Measurements from ENCODE around the gene QARS1.

QARS1 gene

DNA sequence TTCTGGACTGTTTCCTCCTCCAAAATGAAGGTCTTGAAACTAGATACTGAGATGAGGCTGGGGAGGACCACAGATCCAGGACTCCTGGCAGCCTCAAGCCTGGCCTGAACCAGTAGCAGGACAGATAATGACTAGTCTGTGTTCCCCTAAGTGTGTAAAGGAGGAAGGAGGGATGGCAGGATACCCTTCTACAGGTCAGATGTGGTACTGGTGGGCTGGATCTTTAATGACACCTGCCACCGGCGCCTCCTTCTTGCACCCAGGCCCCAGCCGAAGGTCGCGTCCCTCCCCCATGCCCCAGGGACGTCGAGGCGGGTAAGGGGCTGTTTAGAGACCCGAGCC lies 15.5 kb upstream of the QARS1 start:
- DNase-seq = no peak

GRCh38 chr3:49119439-49119838 lies 14.9 kb upstream of the QARS1 start:
- DNase-seq = no peak

GRCh38 chr3:49119036-49119435 lies 14.5 kb upstream of the QARS1 start:
- DNase-seq = no peak

GRCh38 chr3:49112262-49112661 lies 7.7 kb upstream of the QARS1 start:
- DNase-seq = no peak

DNA sequence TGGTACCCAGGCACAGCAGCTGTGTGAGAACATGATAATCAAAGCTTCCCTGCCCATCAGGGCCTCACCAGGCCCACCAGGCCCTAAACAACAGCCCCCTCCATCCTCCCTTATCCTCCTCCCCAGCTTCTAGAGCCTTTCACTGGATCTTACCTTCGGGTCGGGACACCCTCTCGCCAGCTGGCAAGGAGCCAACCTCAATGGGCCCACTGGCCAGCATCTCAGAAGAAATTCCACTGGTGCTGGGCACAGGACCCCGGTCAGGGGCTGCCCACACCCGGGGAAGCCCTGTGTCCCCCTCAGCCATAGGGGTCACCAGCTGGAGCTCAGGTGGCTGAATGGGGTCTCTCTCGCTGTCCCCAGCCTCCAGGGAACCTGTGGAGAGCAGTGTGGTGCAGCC lies 6.8 kb upstream of the QARS1 start:
- DNase-seq = no peak

- no peak for DNase-seq
Measured at GRCh38 chr3:49110780-49111179, 6.2 kb upstream of the QARS1 start.

GRCh38 chr3:49108346-49108745 lies 3.8 kb upstream of the QARS1 start:
- DNase-seq = no peak

- no peak for DNase-seq
Measured at GRCh38 chr3:49104052-49104426, 518 bp downstream of the QARS1 start.

GRCh38 chr3:49100046-49100615 lies 4.4 kb downstream of the QARS1 start:
- DNase-seq = no peak

DNA sequence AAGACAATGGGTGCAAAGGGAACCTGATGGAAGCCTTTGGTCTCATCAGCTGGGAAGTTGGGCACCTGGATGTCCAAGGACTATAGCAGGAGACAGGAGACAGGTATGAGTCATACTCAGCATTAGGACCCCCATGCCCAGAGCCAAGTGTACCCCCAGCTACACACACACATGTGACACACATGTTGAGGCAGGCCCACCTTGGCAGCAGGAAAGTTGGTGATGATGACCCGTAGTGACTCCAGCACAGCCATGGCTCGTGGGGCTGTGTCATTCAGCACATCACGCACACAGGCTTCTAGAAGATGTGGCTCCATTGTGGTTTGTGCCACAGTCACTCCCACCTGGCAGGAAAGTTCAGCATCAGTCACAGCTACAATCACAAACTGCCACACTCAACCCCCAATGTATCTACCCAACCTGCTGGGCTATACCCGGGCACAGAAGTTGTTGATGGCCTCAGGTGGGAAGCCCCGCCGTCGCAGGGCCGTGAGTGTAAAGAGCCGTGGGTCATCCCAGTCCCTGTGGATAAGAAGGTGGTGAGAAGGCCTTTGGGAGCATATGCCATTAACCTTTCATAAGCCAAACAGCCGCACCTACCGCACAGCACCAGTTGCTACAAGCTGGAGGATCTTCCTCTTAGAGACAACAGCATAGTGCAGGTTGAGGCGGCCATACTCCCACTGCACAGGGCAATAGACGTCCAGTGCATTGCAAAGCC lies 5.5 kb downstream of the QARS1 start:
- DNase-seq = no peak

GRCh38 chr3:49098429-49098828 lies 6.1 kb downstream of the QARS1 start:
- DNase-seq = no peak

- DNase-seq = peak; percentile 97 to 98
Measured at GRCh38 chr3:49093853-49094767, 10.4 kb downstream of the QARS1 start, which contains the start of gene QRICH1. Gene QRICH1 (minus strand): TSS chr3:49094071. CDS start chr3:49077017, 17,054 bp downstream.

DNA sequence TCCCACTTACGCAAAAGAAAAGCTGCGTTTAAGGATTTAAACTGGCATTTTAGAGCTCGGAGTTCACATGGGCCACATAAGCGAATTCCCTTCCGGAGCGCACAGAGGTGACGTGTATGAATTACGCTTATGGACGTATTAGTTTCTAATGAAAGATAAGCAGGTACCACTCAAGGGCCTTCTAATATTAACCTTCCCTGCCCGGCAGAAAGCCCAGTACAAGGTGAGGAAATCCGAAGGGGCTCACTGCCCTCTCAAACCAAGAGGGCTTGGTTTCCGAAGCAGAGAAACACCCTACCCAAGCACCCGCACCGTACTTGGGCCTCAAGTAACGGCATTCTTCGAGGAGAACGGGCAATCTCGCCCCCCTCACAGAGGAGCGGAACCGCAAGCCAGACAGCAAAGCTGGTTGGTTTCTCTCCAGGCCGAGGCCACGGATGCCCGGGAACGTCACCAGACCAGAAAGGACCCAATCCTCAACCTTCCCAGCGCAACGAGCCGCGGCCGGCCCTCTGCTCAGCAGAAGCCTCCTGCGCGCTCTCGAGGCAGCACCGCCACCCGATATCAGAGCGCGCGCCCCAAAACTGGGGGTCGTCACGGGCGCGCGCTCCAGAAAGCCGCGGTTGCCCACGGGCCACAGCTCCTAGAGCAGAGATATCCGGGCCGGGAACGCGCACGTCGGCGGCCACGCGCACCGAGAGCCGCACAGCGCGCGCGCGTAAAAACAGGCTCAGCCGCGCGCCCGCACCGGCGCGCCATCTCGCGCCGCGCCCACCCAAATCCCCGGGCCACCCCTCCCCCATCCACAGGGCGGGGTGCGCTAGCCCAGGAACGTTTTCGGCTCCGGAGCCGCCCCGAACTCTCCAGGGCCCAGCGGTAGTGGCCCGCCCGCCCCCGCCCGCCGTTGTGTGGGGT lies 11.4 kb downstream of the QARS1 start:
- DNase-seq = peak; percentile 29 to 74

- no peak for DNase-seq
Measured at GRCh38 chr3:49081429-49081828, 23.1 kb downstream of the QARS1 start.

DNA sequence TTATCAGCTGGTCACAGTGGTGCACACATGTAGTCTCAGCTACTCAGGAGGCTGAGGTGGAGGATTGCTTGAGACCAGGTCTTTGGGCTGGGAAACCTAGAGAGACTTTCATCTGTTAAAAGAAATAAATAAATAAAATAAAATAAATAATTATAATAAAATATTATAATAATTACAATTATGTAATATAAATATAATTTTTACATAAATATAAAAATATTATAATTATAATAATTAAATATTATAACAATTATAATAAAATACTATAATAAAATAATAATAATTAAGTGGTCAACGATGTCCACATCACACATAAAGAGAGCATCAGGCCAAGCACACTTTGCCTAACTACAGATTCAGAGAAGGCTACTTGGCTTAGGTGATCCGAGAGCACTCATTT lies 25.3 kb downstream of the QARS1 start:
- no peak for DNase-seq

GRCh38 chr3:49076646-49077045 lies 27.9 kb downstream of the QARS1 start:
- DNase-seq = no peak

- no peak for DNase-seq
Measured at GRCh38 chr3:49076116-49076515, 28.4 kb downstream of the QARS1 start.

DNA sequence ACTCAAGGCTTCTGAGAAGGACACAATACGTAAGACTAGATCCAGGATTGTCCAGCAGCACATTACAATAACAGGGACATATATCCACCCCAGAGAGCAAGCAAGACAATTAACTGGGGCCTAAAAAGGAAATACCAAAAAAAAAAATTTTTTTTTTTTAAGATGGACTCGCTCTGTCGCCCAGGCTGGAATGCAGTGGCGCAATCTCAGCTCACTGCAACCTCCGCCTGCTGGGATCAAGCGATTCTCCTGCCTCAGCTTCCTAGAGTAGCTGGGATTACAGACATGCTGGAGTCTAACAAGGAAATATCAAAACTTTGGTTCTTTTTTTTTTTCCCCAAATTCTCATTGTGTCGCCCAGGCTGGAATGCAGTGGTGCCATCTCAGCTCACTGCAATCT lies 46.5 kb downstream of the QARS1 start:
- DNase-seq = no peak

GRCh38 chr3:49057268-49057667 lies 47.3 kb downstream of the QARS1 start:
- no peak for DNase-seq

- DNase-seq = no peak
Measured at GRCh38 chr3:49054344-49054862, 50.2 kb downstream of the QARS1 start.

- DNase-seq = no peak
Measured at GRCh38 chr3:49053543-49053942, 51.0 kb downstream of the QARS1 start.

All from SW 1271 (cell line).